ENCODE measurements around the gene GRID1. TPM values are rescaled to one million over a fixed set of nuclear protein-coding genes. Genes with fewer than 3 reads are reported as not detected.
"Not testable (repeated sequence)": the region's sequence is repeated elsewhere in the genome, so short reads cannot be mapped to it uniquely, and the experiment has no call there.

Gene GRID1
- polyA plus RNA-seq, 5 donors = 0.54 to 1.5 (median 1.1) TPM

- no peak for DNase-seq
These were observed 112.5 kb downstream of the GRID1 start for GRCh38 chr10:86254081-86254480.

GRCh38 chr10:86253091-86254072 lies 113.2 kb downstream of the GRID1 start:
- DNase-seq = no peak

GRCh38 chr10:86252556-86252955 lies 114.0 kb downstream of the GRID1 start:
- DNase-seq = no peak

GRCh38 chr10:86252079-86252478 lies 114.5 kb downstream of the GRID1 start:
- no peak for DNase-seq

GRCh38 chr10:86251426-86251825 lies 115.2 kb downstream of the GRID1 start:
- DNase-seq = no peak

- DNase-seq = no peak
These were observed 116.2 kb downstream of the GRID1 start for GRCh38 chr10:86250399-86250798.

- DNase-seq = no peak
These were observed 116.8 kb downstream of the GRID1 start for GRCh38 chr10:86249794-86250193.

- no peak for DNase-seq
These were observed 118.5 kb downstream of the GRID1 start for GRCh38 chr10:86248062-86248461.

- DNase-seq = no peak
These were observed 119.0 kb downstream of the GRID1 start for GRCh38 chr10:86247588-86247987.

GRCh38 chr10:86247073-86247472 lies 119.5 kb downstream of the GRID1 start:
- no peak for DNase-seq

GRCh38 chr10:86246279-86246940 lies 120.2 kb downstream of the GRID1 start:
- DNase-seq = no peak

- DNase-seq = no peak
These were observed 121.6 kb downstream of the GRID1 start for GRCh38 chr10:86245015-86245394.

- no peak for DNase-seq
These were observed 122.1 kb downstream of the GRID1 start for GRCh38 chr10:86244297-86245014.

- no peak for DNase-seq
These were observed 122.9 kb downstream of the GRID1 start for GRCh38 chr10:86243651-86244155.

- no peak for DNase-seq
These were observed 123.8 kb downstream of the GRID1 start for GRCh38 chr10:86242761-86243160.

GRCh38 chr10:86238089-86238488 lies 128.5 kb downstream of the GRID1 start:
- DNase-seq = not testable (repeated sequence)

- no peak for DNase-seq
These were observed 131.9 kb downstream of the GRID1 start for GRCh38 chr10:86234541-86235270.

GRCh38 chr10:86234107-86234506 lies 132.5 kb downstream of the GRID1 start:
- no peak for DNase-seq

GRCh38 chr10:86233131-86233530 lies 133.5 kb downstream of the GRID1 start:
- DNase-seq = no peak

- DNase-seq = no peak
These were observed 134.0 kb downstream of the GRID1 start for GRCh38 chr10:86232644-86233043.

- no peak for DNase-seq
These were observed 134.6 kb downstream of the GRID1 start for GRCh38 chr10:86231796-86232560.

Data from right lung (tissue), 5 donors.